ENCODE data around the gene SMCO3. TPM values are rescaled to one million over a fixed set of nuclear protein-coding genes. Genes with fewer than 3 reads are reported as not detected.

SMCO3 gene
- total RNA-seq, 4 donors from 2014 or later: not detected

- Histone ChIP-seq H3K27ac (no peak overlapping the region), H3K4me1 (no peaks in the 10 kb centered on the region), H3K27me3 (no peaks in the 10 kb centered on the region), H3K36me3 (no peaks in the 10 kb centered on the region), H3K4me3 (no peak overlapping the region), H3K9me3 (no peaks in the 10 kb centered on the region)
- DNase-seq: no peak
- TF ChIP-seq POLR2A (IDR thresholded peaks at IDR 0.05): no peak
- TF ChIP-seq, protein P1, sequence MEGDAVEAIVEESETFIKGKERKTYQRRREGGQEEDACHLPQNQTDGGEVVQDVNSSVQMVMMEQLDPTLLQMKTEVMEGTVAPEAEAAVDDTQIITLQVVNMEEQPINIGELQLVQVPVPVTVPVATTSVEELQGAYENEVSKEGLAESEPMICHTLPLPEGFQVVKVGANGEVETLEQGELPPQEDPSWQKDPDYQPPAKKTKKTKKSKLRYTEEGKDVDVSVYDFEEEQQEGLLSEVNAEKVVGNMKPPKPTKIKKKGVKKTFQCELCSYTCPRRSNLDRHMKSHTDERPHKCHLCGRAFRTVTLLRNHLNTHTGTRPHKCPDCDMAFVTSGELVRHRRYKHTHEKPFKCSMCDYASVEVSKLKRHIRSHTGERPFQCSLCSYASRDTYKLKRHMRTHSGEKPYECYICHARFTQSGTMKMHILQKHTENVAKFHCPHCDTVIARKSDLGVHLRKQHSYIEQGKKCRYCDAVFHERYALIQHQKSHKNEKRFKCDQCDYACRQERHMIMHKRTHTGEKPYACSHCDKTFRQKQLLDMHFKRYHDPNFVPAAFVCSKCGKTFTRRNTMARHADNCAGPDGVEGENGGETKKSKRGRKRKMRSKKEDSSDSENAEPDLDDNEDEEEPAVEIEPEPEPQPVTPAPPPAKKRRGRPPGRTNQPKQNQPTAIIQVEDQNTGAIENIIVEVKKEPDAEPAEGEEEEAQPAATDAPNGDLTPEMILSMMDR (IDR thresholded peaks at IDR 0.05): no peak
Measured at GRCh38 chr12:14827043-14827442, 13.1 kb upstream of the SMCO3 start.

DNA sequence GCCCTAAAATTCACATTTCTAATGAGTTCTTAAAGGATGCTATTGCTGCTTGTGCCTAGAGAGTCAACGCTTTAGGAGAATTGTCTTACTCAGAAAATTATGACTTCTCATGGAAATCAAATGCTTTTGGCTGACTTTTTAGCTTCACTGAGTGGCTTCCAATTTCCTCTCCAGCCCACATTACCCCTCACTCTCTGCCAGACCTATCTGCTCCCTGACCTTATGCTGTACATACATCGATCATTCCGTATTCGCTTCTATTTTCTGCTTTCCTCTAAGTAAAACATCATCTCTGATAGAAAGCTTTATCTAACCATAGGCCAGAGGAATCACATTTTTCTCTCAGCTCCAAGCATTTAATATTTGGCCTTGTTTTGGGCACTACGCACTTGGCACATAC lies 12.5 kb upstream of the SMCO3 start:
- Histone ChIP-seq H3K36me3 (no peaks in the 10 kb centered on the region), H3K4me3 (no peak overlapping the region), H3K4me1 (no peaks in the 10 kb centered on the region), H3K9me3 (no peaks in the 10 kb centered on the region), H3K27ac (no peak overlapping the region), H3K27me3 (no peaks in the 10 kb centered on the region)
- TF ChIP-seq, protein P1 (IDR thresholded peaks at IDR 0.05): no peak
- TF ChIP-seq POLR2A (IDR thresholded peaks at IDR 0.05): no peak
- DNase-seq: no peak

- Histone ChIP-seq H3K27ac (no peak overlapping the region), H3K4me3 (no peak overlapping the region), H3K9me3 (no peaks in the 10 kb centered on the region), H3K36me3 (no peaks in the 10 kb centered on the region), H3K27me3 (no peaks in the 10 kb centered on the region), H3K4me1 (no peaks in the 10 kb centered on the region)
- TF ChIP-seq POLR2A (IDR thresholded peaks at IDR 0.05): no peak
- TF ChIP-seq, protein P1 (IDR thresholded peaks at IDR 0.05): no peak
- no peak for DNase-seq
Measured at GRCh38 chr12:14825256-14825655, 11.3 kb upstream of the SMCO3 start.

GRCh38 chr12:14824012-14824634 lies 10.1 kb upstream of the SMCO3 start:
- TF ChIP-seq, protein P1 (IDR thresholded peaks at IDR 0.05): no peak
- TF ChIP-seq POLR2A (IDR thresholded peaks at IDR 0.05): no peak
- no peak overlapping the region for H3K27ac ChIP-seq
- H3K4me1 ChIP-seq: no peaks in the 10 kb centered on the region
- H3K4me3 ChIP-seq: no peak overlapping the region
- no peak for DNase-seq
- no peaks in the 10 kb centered on the region for H3K9me3 ChIP-seq
- H3K36me3 ChIP-seq: no peaks in the 10 kb centered on the region
- no peaks in the 10 kb centered on the region for H3K27me3 ChIP-seq

DNA sequence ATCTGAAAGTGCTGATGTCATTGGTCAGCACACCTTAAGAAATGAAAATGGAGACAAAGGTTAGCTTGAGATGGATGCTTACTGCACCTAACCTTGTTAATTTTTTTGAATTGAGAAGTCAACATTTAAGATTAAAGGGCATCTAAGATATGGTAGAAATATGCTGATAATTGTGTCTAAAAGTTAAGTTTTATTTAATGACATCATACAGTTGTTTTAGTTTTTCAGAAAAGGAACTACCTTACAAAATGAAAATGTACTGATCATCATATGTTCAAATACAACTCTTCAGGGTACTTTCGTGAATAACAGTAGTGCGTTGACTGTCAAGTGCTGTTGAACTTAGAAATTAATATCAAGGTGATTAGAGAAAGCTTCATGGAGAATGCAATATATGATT lies 2.5 kb downstream of the SMCO3 start:
- no peaks in the 10 kb centered on the region for H3K27me3 ChIP-seq
- H3K4me3 ChIP-seq: no peak overlapping the region
- no peaks in the 10 kb centered on the region for H3K36me3 ChIP-seq
- no peaks in the 10 kb centered on the region for H3K4me1 ChIP-seq
- H3K27ac ChIP-seq: no peak overlapping the region
- DNase-seq: no peak
- no peaks in the 10 kb centered on the region for H3K9me3 ChIP-seq
- TF ChIP-seq, protein P1 (IDR thresholded peaks at IDR 0.05): no peak
- no peak for TF ChIP-seq POLR2A (IDR thresholded peaks at IDR 0.05)

All from Peyer's patch (tissue), 4 donors.